HG03108 (cell line): ENCODE measurements around the gene ENSA.
"Not testable (repeated sequence)": the region's sequence is repeated elsewhere in the genome, so short reads cannot be mapped to it uniquely, and the experiment has no call there.

Source experiments
- ATAC-seq: cut with Tn5 transposase; IDR thresholded peaks from one replicate; pipeline ENCODE4 v1.9.1; 2021; ENCODE audit warnings: moderate library complexity; ENCODE audit not compliant: unreplicated experiment

ENSA gene

GRCh38 chr1:150581962-150582361 lies 47.5 kb downstream of the ENSA start:
- not testable (repeated sequence) for ATAC-seq

- not testable (repeated sequence) for ATAC-seq
Observed at GRCh38 chr1:150581437-150581836, 48.0 kb downstream of the ENSA start.

GRCh38 chr1:150580966-150581365 lies 48.4 kb downstream of the ENSA start:
- not testable (repeated sequence) for ATAC-seq

GRCh38 chr1:150579945-150580642 lies 49.3 kb downstream of the ENSA start:
- ATAC-seq = no peak

- ATAC-seq = peak; percentile 85
Observed at GRCh38 chr1:150579110-150579944, 50.1 kb downstream of the ENSA start, which contains the start of gene MCL1. TSS of gene MCL1 (minus strand) at chr1:150579610. CDS start at chr1:150579530, 80 bp downstream.

- ATAC-seq = no peak
Observed at GRCh38 chr1:150578272-150579109, 50.9 kb downstream of the ENSA start.

GRCh38 chr1:150577557-150578271 lies 51.7 kb downstream of the ENSA start:
- ATAC-seq = no peak

- ATAC-seq = no peak
Observed at GRCh38 chr1:150576794-150577556, 52.4 kb downstream of the ENSA start.

GRCh38 chr1:150576367-150576711 lies 53.1 kb downstream of the ENSA start:
- no peak for ATAC-seq

- ATAC-seq = no peak
Observed at GRCh38 chr1:150575518-150576366, 53.7 kb downstream of the ENSA start.

GRCh38 chr1:150575072-150575489 lies 54.3 kb downstream of the ENSA start:
- ATAC-seq = no peak

GRCh38 chr1:150574260-150575071 lies 54.9 kb downstream of the ENSA start:
- no peak for ATAC-seq

- ATAC-seq = not testable (repeated sequence)
Observed at GRCh38 chr1:150573648-150574071, 55.8 kb downstream of the ENSA start.

- ATAC-seq = no peak
Observed at GRCh38 chr1:150572918-150573647, 56.3 kb downstream of the ENSA start.
